ENCODE data around the gene CWF19L2. TPM values are rescaled to one million over a fixed set of nuclear protein-coding genes. Genes with fewer than 3 reads are reported as not detected.
"Not testable (repeated sequence)": the region's sequence is repeated elsewhere in the genome, so short reads cannot be mapped to it uniquely, and the experiment has no call there.

CWF19L2 gene
- total RNA-seq, 4 donors from 2014 or later = 6.9 to 36.4 (median 13.0) TPM

- Histone ChIP-seq H3K27ac (no peak overlapping the region), H3K4me1 (no peaks in the 10 kb centered on the region), H3K36me3 (peaks cover 4% of the 10 kb centered on the region), H3K27me3 (no peaks in the 10 kb centered on the region), H3K4me3 (no peak overlapping the region), H3K9me3 (no peaks in the 10 kb centered on the region)
- DNase-seq (ENCODE audit: low spot score in 2 of 2) = no peak
- no peak for TF ChIP-seq CTCF (IDR thresholded peaks at IDR 0.05)
- TF ChIP-seq POLR2A (IDR thresholded peaks at IDR 0.05) = no peak
- TF ChIP-seq POLR2AphosphoS5 (IDR thresholded peaks at IDR 0.05) = no peak
- TF ChIP-seq EP300 (IDR thresholded peaks at IDR 0.05) = no peak
- WGBS = 95% methylated on average over 4 of the region's 4 CpGs
Observed at GRCh38 chr11:107397357-107397756, 60.3 kb downstream of the CWF19L2 start.

- H3K27me3 ChIP-seq = no peaks in the 10 kb centered on the region
- WGBS = 69% methylated on average over 3 of the region's 3 CpGs
- DNase-seq (ENCODE audit: low spot score in 2 of 2) = no peak
- H3K27ac ChIP-seq = no peak overlapping the region
- no peak overlapping the region for H3K4me3 ChIP-seq
- no peak for TF ChIP-seq POLR2AphosphoS5 (IDR thresholded peaks at IDR 0.05)
- no peak for TF ChIP-seq EP300 (IDR thresholded peaks at IDR 0.05)
- no peak for TF ChIP-seq POLR2A (IDR thresholded peaks at IDR 0.05)
- no peak for TF ChIP-seq CTCF (IDR thresholded peaks at IDR 0.05)
- H3K4me1 ChIP-seq = no peaks in the 10 kb centered on the region
- H3K9me3 ChIP-seq = no peaks in the 10 kb centered on the region
- H3K36me3 ChIP-seq = peaks cover 31% of the 10 kb centered on the region
Observed at GRCh38 chr11:107392611-107393010, 65.0 kb downstream of the CWF19L2 start.

GRCh38 chr11:107390701-107391100, 66.9 kb downstream of the CWF19L2 start:
- H3K4me3 ChIP-seq; H3K27me3 ChIP-seq; H3K9me3 ChIP-seq; H3K27ac ChIP-seq; DNase-seq (ENCODE audit: low spot score in 2 of 2); H3K4me1 ChIP-seq: not testable (repeated sequence)
- peaks cover 31% of the 10 kb centered on the region for H3K36me3 ChIP-seq
- WGBS = 98% methylated on average over 4 of the region's 4 CpGs

- Histone ChIP-seq H3K4me1 (no peaks in the 10 kb centered on the region), H3K36me3 (peaks cover 35% of the 10 kb centered on the region), H3K4me3 (no peak overlapping the region), H3K27me3 (no peaks in the 10 kb centered on the region), H3K9me3 (no peaks in the 10 kb centered on the region), H3K27ac (no peak overlapping the region)
- no peak for DNase-seq (ENCODE audit: low spot score in 2 of 2)
- WGBS = 100% methylated on average over 6 of the region's 6 CpGs
- TF ChIP-seq CTCF (IDR thresholded peaks at IDR 0.05) = no peak
- no peak for TF ChIP-seq POLR2AphosphoS5 (IDR thresholded peaks at IDR 0.05)
- no peak for TF ChIP-seq POLR2A (IDR thresholded peaks at IDR 0.05)
Observed at GRCh38 chr11:107387666-107388065, 70.0 kb downstream of the CWF19L2 start.

GRCh38 chr11:107385361-107385981, 72.2 kb downstream of the CWF19L2 start:
- no peaks in the 10 kb centered on the region for H3K4me1 ChIP-seq
- no peak for TF ChIP-seq POLR2A (IDR thresholded peaks at IDR 0.05)
- DNase-seq (ENCODE audit: low spot score in 2 of 2) = no peak
- 93% methylated on average over 3 of the region's 3 CpGs for WGBS
- no peaks in the 10 kb centered on the region for H3K9me3 ChIP-seq
- H3K27me3 ChIP-seq = no peaks in the 10 kb centered on the region
- no peak overlapping the region for H3K4me3 ChIP-seq
- peaks cover 22% of the 10 kb centered on the region for H3K36me3 ChIP-seq
- H3K27ac ChIP-seq = no peak overlapping the region

GRCh38 chr11:107384144-107384852, 73.3 kb downstream of the CWF19L2 start:
- H3K27ac ChIP-seq = no peak overlapping the region
- H3K9me3 ChIP-seq = no peaks in the 10 kb centered on the region
- no peaks in the 10 kb centered on the region for H3K4me1 ChIP-seq
- no peaks in the 10 kb centered on the region for H3K27me3 ChIP-seq
- H3K36me3 ChIP-seq = peaks cover 13% of the 10 kb centered on the region
- 61% methylated on average over 1 of the region's 1 CpG for WGBS
- DNase-seq (ENCODE audit: low spot score in 2 of 2) = no peak
- no peak overlapping the region for H3K4me3 ChIP-seq
- no peak for TF ChIP-seq POLR2AphosphoS5 (IDR thresholded peaks at IDR 0.05)

All from suprapubic skin (tissue), 4 donors.